GDM1 (cell line): ENCODE results near the gene EPM2A.
"Not testable (repeated sequence)": the region's sequence is repeated elsewhere in the genome, so short reads cannot be mapped to it uniquely, and the experiment has no call there.

Experiments used
- DNase-seq: peaks from one replicate; lab custom pipeline; 2025; lab: John Stamatoyannopoulos, UW

Gene EPM2A

GRCh38 chr6:145729887-145730286 is 5.4 kb downstream of the EPM2A start:
- no peak for DNase-seq

DNA sequence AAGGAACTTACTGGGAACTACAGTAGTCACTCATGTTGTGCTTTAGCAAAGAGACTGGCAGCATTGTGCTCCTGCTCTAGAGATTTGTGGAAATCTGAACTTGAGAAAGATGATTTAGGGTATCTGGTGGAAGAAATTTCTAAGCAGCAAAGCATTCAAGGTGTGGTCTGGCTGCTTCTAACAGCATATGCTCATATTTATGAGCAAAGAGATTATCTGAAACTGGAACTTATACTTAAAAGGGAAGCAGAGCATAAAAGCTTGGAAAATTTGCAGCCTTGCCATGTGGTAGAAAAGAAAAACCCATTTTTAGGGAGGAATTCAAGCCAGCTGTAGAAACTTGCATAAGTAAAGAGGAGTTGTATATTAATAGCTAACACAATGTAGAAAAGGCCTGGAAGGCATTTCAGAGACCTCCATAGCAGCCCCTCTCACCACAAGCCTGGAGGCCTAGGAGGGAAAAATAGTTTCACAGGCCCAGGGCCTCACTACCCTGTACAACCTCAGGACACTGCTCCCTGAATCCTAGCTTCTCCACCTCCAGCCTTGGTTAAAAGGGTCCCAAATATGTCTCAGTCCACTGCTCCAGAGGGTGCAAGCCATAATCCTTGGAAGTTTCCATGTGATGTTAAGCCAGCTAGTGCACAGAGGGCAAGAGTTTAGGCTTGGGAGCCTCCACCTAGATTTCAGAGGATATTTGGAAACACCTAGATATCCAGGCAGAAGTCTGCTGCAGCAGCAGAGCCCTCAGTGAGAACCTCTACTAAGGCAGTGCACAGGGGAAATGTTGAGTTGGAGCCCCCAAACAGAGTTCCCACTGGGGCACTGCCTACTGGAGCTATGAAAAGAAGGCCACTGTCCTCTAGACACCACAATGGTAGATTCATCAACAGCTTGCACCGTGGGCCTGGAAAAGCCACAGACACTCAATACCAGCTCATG is 6.6 kb downstream of the EPM2A start:
- DNase-seq = no peak

GRCh38 chr6:145727817-145728388 is 7.4 kb downstream of the EPM2A start:
- DNase-seq = peak; percentile 4

GRCh38 chr6:145725570-145725969 is 9.8 kb downstream of the EPM2A start:
- DNase-seq = no peak

GRCh38 chr6:145723646-145724045 is 11.7 kb downstream of the EPM2A start:
- no peak for DNase-seq

- DNase-seq = no peak
These were observed 13.1 kb downstream of the EPM2A start for GRCh38 chr6:145722190-145722589.

DNA sequence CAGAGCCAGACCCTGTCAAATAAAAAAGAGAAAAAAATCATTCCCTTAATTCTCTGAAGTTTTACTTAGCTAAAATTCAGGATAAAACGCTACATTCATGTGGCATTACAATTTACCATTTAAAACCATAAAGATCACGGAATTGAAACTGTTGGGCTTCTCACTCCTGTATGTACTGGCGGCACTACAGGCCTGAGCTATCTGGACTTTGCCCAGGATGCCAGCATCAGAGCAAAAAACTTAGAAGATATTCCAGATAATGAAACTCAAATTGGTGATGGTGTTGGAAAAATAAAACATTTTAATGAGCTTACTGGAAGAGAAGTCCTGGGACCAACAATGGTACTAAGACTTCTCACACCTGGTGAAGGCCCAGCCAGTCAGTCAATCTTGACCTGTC is 14.2 kb downstream of the EPM2A start:
- no peak for DNase-seq

DNA sequence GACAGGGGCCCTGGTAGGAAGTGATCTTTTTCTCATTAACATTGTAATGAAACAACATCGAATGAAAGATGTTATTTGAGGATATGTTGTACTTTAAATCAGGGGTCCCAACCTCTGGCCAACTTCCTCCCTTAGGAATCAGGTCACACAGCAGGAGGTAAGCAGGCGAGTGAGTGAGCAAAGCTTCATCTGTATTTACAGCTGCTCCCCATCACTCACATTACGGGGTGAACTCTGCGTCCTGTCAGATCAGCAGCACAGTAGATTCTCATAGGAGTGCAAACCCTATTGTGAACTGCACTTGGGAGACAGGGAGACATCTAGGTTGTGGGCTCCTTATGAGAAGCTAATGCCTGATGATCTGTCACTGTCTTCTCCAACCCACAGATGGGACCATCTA is 19.9 kb downstream of the EPM2A start:
- no peak for DNase-seq

- DNase-seq = no peak
These were observed 20.6 kb downstream of the EPM2A start for GRCh38 chr6:145714731-145715130.

- DNase-seq = no peak
These were observed 21.5 kb downstream of the EPM2A start for GRCh38 chr6:145713773-145714172.

DNA sequence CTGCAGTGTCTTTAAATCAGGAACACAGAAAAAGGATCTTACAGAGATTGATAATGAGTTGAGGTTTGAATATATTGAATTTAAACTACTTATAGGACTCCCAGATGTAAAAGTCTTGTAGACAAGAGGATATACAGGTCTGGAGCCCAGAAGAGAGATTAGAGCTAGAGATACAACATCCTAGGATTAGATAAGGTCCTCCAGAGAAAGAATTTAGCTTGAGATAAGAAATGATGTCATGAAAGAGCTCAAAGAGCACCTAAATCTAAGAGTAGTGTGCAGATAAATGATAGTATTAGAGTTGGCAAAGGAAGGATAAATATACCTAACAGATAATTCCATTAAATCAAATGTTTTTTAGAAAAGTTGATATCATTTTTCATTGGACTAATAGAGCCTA is 23.9 kb downstream of the EPM2A start:
- no peak for DNase-seq

DNA sequence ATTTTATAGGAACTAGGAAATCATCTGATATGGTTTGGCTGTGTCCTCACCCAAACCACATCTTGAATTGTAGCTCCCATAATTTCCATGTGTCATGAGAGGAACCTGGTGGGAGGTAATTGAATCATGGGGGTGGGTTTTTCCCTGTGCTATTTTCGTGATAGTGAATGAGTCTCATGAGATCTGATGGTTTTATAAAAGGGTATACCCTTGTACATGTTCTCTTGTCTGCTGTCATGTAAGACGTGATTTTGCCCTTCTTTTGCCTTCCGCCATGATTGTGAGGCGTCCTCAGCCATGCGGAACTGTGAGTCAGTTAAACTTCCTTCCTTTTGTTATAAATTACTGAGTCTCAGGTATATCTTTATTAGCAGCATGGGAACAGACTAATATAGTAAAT is 27.9 kb downstream of the EPM2A start:
- DNase-seq = no peak

- no peak for DNase-seq
These were observed 29.8 kb downstream of the EPM2A start for GRCh38 chr6:145705561-145705960.

- DNase-seq = no peak
These were observed 31.1 kb downstream of the EPM2A start for GRCh38 chr6:145704143-145704781.

DNA sequence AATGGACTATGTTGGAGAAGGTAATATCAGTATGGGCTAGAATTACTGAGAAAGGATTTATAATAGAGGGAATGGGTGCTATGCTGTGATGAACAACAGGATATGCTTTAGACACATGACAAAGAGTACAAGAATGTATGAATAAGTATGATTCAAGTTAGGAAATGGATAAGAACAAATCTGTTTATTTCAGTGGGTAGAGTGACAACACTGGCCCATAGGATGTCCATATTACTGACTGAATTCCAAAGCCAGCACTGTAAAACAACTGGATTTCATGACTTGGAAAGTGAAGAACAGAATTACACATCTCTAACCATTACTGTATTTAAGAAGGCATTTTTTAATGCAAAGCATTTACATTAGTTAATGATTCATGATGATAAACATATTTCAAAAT is 35.9 kb downstream of the EPM2A start:
- DNase-seq = no peak

- DNase-seq = not testable (repeated sequence)
These were observed 37.9 kb downstream of the EPM2A start for GRCh38 chr6:145697401-145697800.

- no peak for DNase-seq
These were observed 41.1 kb downstream of the EPM2A start for GRCh38 chr6:145694083-145694737.

GRCh38 chr6:145690969-145691368 is 44.4 kb downstream of the EPM2A start:
- no peak for DNase-seq

DNA sequence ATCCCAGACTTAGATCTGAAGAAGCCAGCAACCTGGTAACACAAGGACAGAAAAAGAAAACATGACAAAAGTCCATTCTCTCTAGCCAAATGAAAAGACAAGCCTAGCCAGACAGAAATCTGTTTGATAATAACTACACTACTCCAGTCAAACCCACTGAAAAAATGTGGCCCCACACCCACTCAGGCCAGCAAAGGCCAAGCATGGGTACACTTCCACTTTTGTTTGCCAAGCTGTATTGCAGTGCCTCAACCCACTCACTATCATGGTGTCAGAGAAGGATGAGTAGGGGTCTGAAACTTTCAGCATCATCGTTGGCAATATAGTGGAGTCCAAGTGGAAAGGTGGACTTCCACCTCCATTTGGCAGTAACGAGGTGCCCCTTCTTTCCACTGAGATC is 45.8 kb downstream of the EPM2A start:
- DNase-seq = no peak

DNA sequence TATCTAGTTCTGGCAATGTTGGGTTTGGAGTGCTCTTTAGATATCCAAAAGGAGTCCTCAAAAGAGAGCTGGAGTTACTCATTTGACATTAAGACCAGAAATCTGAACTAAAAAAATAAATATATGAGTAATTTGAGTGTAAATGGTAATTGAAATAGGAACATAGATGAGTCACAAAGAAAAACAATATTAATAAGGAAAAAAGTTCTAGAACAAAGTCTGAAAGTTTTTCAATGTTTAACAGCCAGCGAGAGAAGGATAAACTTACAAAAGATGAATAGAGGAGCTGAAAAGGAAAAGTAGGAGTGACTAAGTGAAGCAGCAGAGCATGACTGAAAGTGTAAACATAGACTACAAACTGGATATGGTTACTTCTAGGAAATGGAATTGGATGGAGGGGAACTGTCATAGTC is 46.8 kb downstream of the EPM2A start:
- no peak for DNase-seq

DNA sequence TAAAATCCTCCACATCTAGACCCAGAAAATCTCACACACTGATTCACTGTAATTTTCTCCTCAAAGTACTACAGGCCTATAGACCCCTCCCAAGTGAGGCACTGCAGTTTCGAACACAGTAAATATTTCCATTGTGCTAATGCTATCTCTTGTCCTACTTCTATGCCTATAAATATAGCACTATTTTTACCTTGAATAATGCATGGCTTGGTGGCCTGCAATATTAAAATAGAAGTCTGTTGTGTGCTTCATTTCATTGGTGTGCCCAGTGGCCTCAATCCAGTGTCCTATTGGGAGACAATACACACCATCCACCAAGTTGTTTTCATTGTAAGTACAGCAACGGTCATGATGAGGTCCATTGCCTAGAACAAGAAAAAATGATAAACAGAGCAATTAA is 49.4 kb downstream of the EPM2A start:
- DNase-seq = no peak

- DNase-seq = no peak
These were observed 53.4 kb downstream of the EPM2A start for GRCh38 chr6:145681965-145682364.

GRCh38 chr6:145673504-145673903 is 61.8 kb downstream of the EPM2A start:
- DNase-seq = no peak
